ENCODE results near the gene LRP8.

Gene LRP8

GRCh38 chr1:53339736-53340635 lies 12.1 kb upstream of the LRP8 start:
- DNase-seq (ENCODE audit: low read depth), result no peak

- DNase-seq (ENCODE audit: low read depth), result no peak
Observed at GRCh38 chr1:53338423-53338822, 10.6 kb upstream of the LRP8 start.

GRCh38 chr1:53337499-53337898 lies 9.6 kb upstream of the LRP8 start:
- no peak for DNase-seq (ENCODE audit: low read depth)

- no peak for DNase-seq (ENCODE audit: low read depth)
Observed at GRCh38 chr1:53336146-53336545, 8.3 kb upstream of the LRP8 start.

GRCh38 chr1:53335661-53336060 lies 7.8 kb upstream of the LRP8 start:
- DNase-seq (ENCODE audit: low read depth), result no peak

- DNase-seq (ENCODE audit: low read depth), result no peak
Observed at GRCh38 chr1:53334781-53335180, 6.9 kb upstream of the LRP8 start.

GRCh38 chr1:53334312-53334711 lies 6.4 kb upstream of the LRP8 start:
- DNase-seq (ENCODE audit: low read depth), result no peak

- no peak for DNase-seq (ENCODE audit: low read depth)
Observed at GRCh38 chr1:53332833-53333232, 5.0 kb upstream of the LRP8 start.

- DNase-seq (ENCODE audit: low read depth), result no peak
Observed at GRCh38 chr1:53332186-53332564, 4.3 kb upstream of the LRP8 start.

GRCh38 chr1:53331446-53332185 lies 3.7 kb upstream of the LRP8 start:
- no peak for DNase-seq (ENCODE audit: low read depth)

GRCh38 chr1:53330819-53331218 lies 2.9 kb upstream of the LRP8 start:
- no peak for DNase-seq (ENCODE audit: low read depth)

GRCh38 chr1:53328541-53329499 lies 950 bp upstream of the LRP8 start:
- DNase-seq (ENCODE audit: low read depth), result no peak

GRCh38 chr1:53327182-53327913 lies 522 bp downstream of the LRP8 start:
- DNase-seq (ENCODE audit: low read depth), result peak; percentile 24

GRCh38 chr1:53326598-53327181 lies 1.2 kb downstream of the LRP8 start:
- DNase-seq (ENCODE audit: low read depth), result no peak

GRCh38 chr1:53326088-53326597 lies 1.7 kb downstream of the LRP8 start:
- DNase-seq (ENCODE audit: low read depth), result peak; percentile 90

- DNase-seq (ENCODE audit: low read depth), result no peak
Observed at GRCh38 chr1:53325326-53326087, 2.4 kb downstream of the LRP8 start.

GRCh38 chr1:53324728-53325297 lies 3.1 kb downstream of the LRP8 start:
- no peak for DNase-seq (ENCODE audit: low read depth)

- DNase-seq (ENCODE audit: low read depth), result no peak
Observed at GRCh38 chr1:53324321-53324720, 3.5 kb downstream of the LRP8 start.

GRCh38 chr1:53323316-53323715 lies 4.6 kb downstream of the LRP8 start:
- DNase-seq (ENCODE audit: low read depth), result no peak

All from stimulated activated CD8-positive, alpha-beta memory T cell treated with anti-CD3 and anti-CD28 coated beads, Interleukin-15, amount 100 ng/mL, for 24 hours (primary cell).